Ishikawa (cell line): ENCODE data around the gene DGKZ.
A peak's percentile ranks its signal among the peaks of the same experiment; 100 is the strongest.

ENCODE experiments used
- CEBPB ChIP-seq: IDR thresholded peaks from 2 replicates; pipeline ENCODE4 v1.6.1; 2012
- CREB1 ChIP-seq: IDR thresholded peaks from 2 replicates; pipeline ENCODE4 v1.6.1; 2012; ENCODE audit warnings: low read depth
- EGR1 ChIP-seq: IDR thresholded peaks from 2 replicates; pipeline ENCODE4 v1.6.1; 2012
- EP300 ChIP-seq: IDR thresholded peaks from 2 replicates; pipeline ENCODE4 v1.6.1; 2012; ENCODE audit warnings: borderline replicate concordance
- FOXM1 ChIP-seq: IDR thresholded peaks from 2 replicates; pipeline ENCODE4 v1.6.1; 2012; ENCODE audit warnings: low read depth, borderline replicate concordance
- NFIC ChIP-seq: IDR thresholded peaks from 2 replicates; pipeline ENCODE4 v1.6.1; 2012
- RAD21 ChIP-seq: IDR thresholded peaks from 2 replicates; pipeline ENCODE4 v1.6.1; 2012; ENCODE audit warnings: low read depth
- TAF1 ChIP-seq: IDR thresholded peaks from 2 replicates; pipeline ENCODE4 v1.6.1; 2012; ENCODE audit warnings: low read depth, mild to moderate bottlenecking
- TCF12 ChIP-seq: IDR thresholded peaks from 2 replicates; pipeline ENCODE4 v1.6.1; 2012; ENCODE audit warnings: low read depth
- TEAD4 ChIP-seq: IDR thresholded peaks from 2 replicates; pipeline ENCODE4 v1.6.1; 2012
- USF1 ChIP-seq: IDR thresholded peaks from 2 replicates; pipeline ENCODE4 v1.6.1; 2012
- YY1 ChIP-seq: IDR thresholded peaks from 2 replicates; pipeline ENCODE4 v1.6.1; 2012; ENCODE audit warnings: low read depth
- ZBTB7A ChIP-seq: IDR thresholded peaks from 2 replicates; pipeline ENCODE4 v1.6.1; 2012; ENCODE audit warnings: low read depth
- TF ChIP-seq, protein P1 (sequence below): IDR thresholded peaks from 2 replicates; pipeline ENCODE4 v1.6.1; 2012; ENCODE audit warnings: low read depth, mild to moderate bottlenecking
- TF ChIP-seq, protein P2 (sequence below): IDR thresholded peaks from 2 replicates; pipeline ENCODE4 v1.6.1; 2012

The DGKZ gene

GRCh38 chr11:46345131-46345597 lies 2.1 kb upstream of the DGKZ start:
- TF ChIP-seq CEBPB (no peak), EGR1 (no peak), TAF1 (no peak), TEAD4 (no peak), CREB1 (no peak)

DNA sequence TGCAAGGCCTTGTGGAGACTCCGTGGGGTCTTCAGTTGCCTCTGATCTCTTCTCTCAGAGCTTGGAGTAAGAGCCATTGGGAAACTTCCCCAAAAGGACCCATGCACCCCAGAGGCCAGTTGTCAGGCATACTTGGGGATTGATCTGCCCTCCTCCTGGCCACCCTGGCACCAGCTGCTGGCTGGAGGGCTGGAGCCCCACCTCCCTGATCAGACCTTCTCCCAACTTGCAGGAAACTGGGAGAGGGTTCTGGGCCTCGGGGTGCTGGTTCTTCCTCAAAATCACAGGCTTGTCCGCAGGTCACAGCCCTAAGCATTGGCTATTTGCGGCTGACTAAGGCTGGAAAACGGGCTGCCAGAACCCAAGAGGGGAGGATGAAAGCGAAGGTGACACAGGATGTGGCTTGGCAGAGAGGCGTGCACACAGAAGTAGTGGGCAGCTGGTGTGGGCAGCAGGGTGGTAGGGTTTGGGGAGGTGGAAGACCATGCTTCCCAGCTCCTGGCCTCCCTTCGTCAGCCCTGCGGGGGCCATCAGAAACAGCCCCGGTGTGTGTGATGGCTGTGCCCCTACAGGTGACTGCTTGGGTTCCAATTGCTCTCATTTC lies 1.3 kb upstream of the DGKZ start:
- TF ChIP-seq TEAD4 (no peak), CREB1 (no peak), USF1 (no peak), EGR1 (no peak), YY1 (no peak), EP300 (no peak), TAF1 (no peak), RAD21 (no peak), CEBPB (no peak), ZBTB7A (no peak), NFIC (no peak)
- TF ChIP-seq, protein P1, sequence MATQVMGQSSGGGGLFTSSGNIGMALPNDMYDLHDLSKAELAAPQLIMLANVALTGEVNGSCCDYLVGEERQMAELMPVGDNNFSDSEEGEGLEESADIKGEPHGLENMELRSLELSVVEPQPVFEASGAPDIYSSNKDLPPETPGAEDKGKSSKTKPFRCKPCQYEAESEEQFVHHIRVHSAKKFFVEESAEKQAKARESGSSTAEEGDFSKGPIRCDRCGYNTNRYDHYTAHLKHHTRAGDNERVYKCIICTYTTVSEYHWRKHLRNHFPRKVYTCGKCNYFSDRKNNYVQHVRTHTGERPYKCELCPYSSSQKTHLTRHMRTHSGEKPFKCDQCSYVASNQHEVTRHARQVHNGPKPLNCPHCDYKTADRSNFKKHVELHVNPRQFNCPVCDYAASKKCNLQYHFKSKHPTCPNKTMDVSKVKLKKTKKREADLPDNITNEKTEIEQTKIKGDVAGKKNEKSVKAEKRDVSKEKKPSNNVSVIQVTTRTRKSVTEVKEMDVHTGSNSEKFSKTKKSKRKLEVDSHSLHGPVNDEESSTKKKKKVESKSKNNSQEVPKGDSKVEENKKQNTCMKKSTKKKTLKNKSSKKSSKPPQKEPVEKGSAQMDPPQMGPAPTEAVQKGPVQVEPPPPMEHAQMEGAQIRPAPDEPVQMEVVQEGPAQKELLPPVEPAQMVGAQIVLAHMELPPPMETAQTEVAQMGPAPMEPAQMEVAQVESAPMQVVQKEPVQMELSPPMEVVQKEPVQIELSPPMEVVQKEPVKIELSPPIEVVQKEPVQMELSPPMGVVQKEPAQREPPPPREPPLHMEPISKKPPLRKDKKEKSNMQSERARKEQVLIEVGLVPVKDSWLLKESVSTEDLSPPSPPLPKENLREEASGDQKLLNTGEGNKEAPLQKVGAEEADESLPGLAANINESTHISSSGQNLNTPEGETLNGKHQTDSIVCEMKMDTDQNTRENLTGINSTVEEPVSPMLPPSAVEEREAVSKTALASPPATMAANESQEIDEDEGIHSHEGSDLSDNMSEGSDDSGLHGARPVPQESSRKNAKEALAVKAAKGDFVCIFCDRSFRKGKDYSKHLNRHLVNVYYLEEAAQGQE = no peak

- TF ChIP-seq USF1 (no peak), ZBTB7A (no peak), TAF1 (0 out of 2 replicates have a peak, but pooled peaks have one; percentile 11)
These were observed 511 bp downstream of the DGKZ start for GRCh38 chr11:46347637-46348311.

- no peak for TF ChIP-seq TCF12
- TF ChIP-seq CREB1 = no peak
- TF ChIP-seq USF1 = no peak
These were observed 1.5 kb downstream of the DGKZ start for GRCh38 chr11:46348566-46349401.

DNA sequence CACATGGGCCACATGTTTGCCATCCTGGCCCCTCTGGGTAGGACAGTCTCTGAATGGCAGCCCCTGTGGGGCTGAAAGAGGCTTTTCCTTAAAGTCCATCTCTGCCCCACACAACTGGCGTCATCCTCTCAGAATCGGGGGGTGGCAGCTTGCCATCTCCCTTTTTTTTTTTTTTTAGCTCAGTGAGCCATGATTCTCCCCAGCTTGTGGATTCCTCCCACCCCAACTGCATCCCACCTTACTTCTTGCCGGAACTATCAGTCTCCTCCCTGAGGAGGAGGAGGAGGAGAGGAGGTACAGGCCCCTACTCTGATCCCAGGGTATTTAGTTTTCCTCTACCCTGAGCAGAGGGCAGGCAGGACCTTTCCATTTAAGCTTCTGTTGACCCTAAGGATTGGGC lies 3.4 kb downstream of the DGKZ start:
- TF ChIP-seq CEBPB (no peak), TCF12 (no peak), EP300 (no peak), FOXM1 (no peak), TAF1 (no peak), RAD21 (no peak), YY1 (no peak), EGR1 (no peak), NFIC (no peak), USF1 (no peak), ZBTB7A (no peak), TEAD4 (no peak), CREB1 (no peak)
- TF ChIP-seq, protein P2, sequence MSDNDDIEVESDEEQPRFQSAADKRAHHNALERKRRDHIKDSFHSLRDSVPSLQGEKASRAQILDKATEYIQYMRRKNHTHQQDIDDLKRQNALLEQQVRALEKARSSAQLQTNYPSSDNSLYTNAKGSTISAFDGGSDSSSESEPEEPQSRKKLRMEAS = no peak
- TF ChIP-seq, protein P1 = no peak
